ENCODE results near the gene OSBPL1A.

Gene OSBPL1A

GRCh38 chr18:24142376-24142775, 255.2 kb downstream of the OSBPL1A start:
- peaks cover 5% of the 10 kb centered on the region for H3K4me1 ChIP-seq
- no peaks in the 10 kb centered on the region for H3K27me3 ChIP-seq (ENCODE audit: low read depth)
- no peak overlapping the region for H3K4me3 ChIP-seq
- in situ Hi-C loops (cut with MboI; ENCODE audit: low sequenced_read_pairs): no loop called here
- no peak for DNase-seq (ENCODE audit: low spot score in 2 of 2)
- no peaks in the 10 kb centered on the region for H3K9me3 ChIP-seq
- H3K36me3 ChIP-seq (replicated peaks): no peaks in the 10 kb centered on the region

- in situ Hi-C loops (cut with MboI; ENCODE audit: low sequenced_read_pairs): no loop called here
- no peak for DNase-seq (ENCODE audit: low spot score in 2 of 2)
- no peak overlapping the region for H3K4me3 ChIP-seq
- H3K9me3 ChIP-seq: no peaks in the 10 kb centered on the region
- H3K27me3 ChIP-seq (ENCODE audit: low read depth): no peaks in the 10 kb centered on the region
- no peaks in the 10 kb centered on the region for H3K36me3 ChIP-seq (replicated peaks)
- H3K4me1 ChIP-seq: peaks cover 5% of the 10 kb centered on the region
These were observed 256.9 kb downstream of the OSBPL1A start for GRCh38 chr18:24140697-24141096.

GRCh38 chr18:24138789-24139616, 258.6 kb downstream of the OSBPL1A start, which contains the start of gene CABYR:
CABYR (plus strand) TSS chr18:24139062; CDS start chr18:24143115, 4,053 bp downstream.
- peak; percentile 73 to 89 for DNase-seq (ENCODE audit: low spot score in 2 of 2)
- Histone ChIP-seq H3K36me3 (replicated peaks) (no peaks in the 10 kb centered on the region), H3K27me3 (ENCODE audit: low read depth) (no peaks in the 10 kb centered on the region), H3K4me3 (peak within 1 kb of the TSS; percentile 34), H3K4me1 (peaks cover 5% of the 10 kb centered on the region), H3K9me3 (no peaks in the 10 kb centered on the region)
- in situ Hi-C loops (cut with MboI; ENCODE audit: low sequenced_read_pairs): no loop called here

GRCh38 chr18:24138409-24138788, 259.2 kb downstream of the OSBPL1A start:
- no peaks in the 10 kb centered on the region for H3K27me3 ChIP-seq (ENCODE audit: low read depth)
- in situ Hi-C loops (cut with MboI; ENCODE audit: low sequenced_read_pairs): no loop called here
- H3K4me1 ChIP-seq: peaks cover 5% of the 10 kb centered on the region
- no peaks in the 10 kb centered on the region for H3K36me3 ChIP-seq (replicated peaks)
- H3K4me3 ChIP-seq: peak overlapping the region; percentile 34
- no peaks in the 10 kb centered on the region for H3K9me3 ChIP-seq
- no peak for DNase-seq (ENCODE audit: low spot score in 2 of 2)

GRCh38 chr18:24136967-24137373, 260.7 kb downstream of the OSBPL1A start:
- peaks cover 5% of the 10 kb centered on the region for H3K4me1 ChIP-seq
- no peak overlapping the region for H3K4me3 ChIP-seq
- in situ Hi-C loops (cut with MboI; ENCODE audit: low sequenced_read_pairs): no loop called here
- no peak for DNase-seq (ENCODE audit: low spot score in 2 of 2)
- no peaks in the 10 kb centered on the region for H3K9me3 ChIP-seq
- peaks cover 3% of the 10 kb centered on the region; the same call in 1 of the 2 replicates for H3K36me3 ChIP-seq (replicated peaks)
- no peaks in the 10 kb centered on the region for H3K27me3 ChIP-seq (ENCODE audit: low read depth)

- Histone ChIP-seq H3K27me3 (ENCODE audit: low read depth) (no peaks in the 10 kb centered on the region), H3K4me1 (no peaks in the 10 kb centered on the region; the same call in 1 of the 2 replicates), H3K9me3 (no peaks in the 10 kb centered on the region), H3K4me3 (no peak overlapping the region), H3K36me3 (replicated peaks) (peaks cover 17% of the 10 kb centered on the region)
- DNase-seq (ENCODE audit: low spot score in 2 of 2): no peak
- in situ Hi-C loops (cut with MboI; ENCODE audit: low sequenced_read_pairs): no loop called here
These were observed 267.1 kb downstream of the OSBPL1A start for GRCh38 chr18:24130494-24130893.

- Histone ChIP-seq H3K4me1 (no peaks in the 10 kb centered on the region; the same call in 1 of the 2 replicates), H3K9me3 (no peaks in the 10 kb centered on the region), H3K4me3 (no peak overlapping the region), H3K36me3 (replicated peaks) (peaks cover 17% of the 10 kb centered on the region), H3K27me3 (ENCODE audit: low read depth) (no peaks in the 10 kb centered on the region)
- in situ Hi-C loops (cut with MboI; ENCODE audit: low sequenced_read_pairs): no loop called here
- no peak for DNase-seq (ENCODE audit: low spot score in 2 of 2)
These were observed 268.9 kb downstream of the OSBPL1A start for GRCh38 chr18:24128700-24129099.

- in situ Hi-C loops (cut with MboI; ENCODE audit: low sequenced_read_pairs): no loop called here
- H3K4me1 ChIP-seq: no peaks in the 10 kb centered on the region; the same call in 1 of the 2 replicates
- H3K27me3 ChIP-seq (ENCODE audit: low read depth): no peaks in the 10 kb centered on the region
- no peak overlapping the region for H3K4me3 ChIP-seq
- H3K36me3 ChIP-seq (replicated peaks): peaks cover 14% of the 10 kb centered on the region; the same call in 1 of the 2 replicates
- no peak for DNase-seq (ENCODE audit: low spot score in 2 of 2)
- no peaks in the 10 kb centered on the region for H3K9me3 ChIP-seq
These were observed 269.9 kb downstream of the OSBPL1A start for GRCh38 chr18:24127735-24128134.

GRCh38 chr18:24126155-24126961, 271.3 kb downstream of the OSBPL1A start:
- Histone ChIP-seq H3K27me3 (ENCODE audit: low read depth) (no peaks in the 10 kb centered on the region), H3K4me3 (no peak overlapping the region), H3K4me1 (no peaks in the 10 kb centered on the region; the same call in 1 of the 2 replicates), H3K36me3 (replicated peaks) (peaks cover 11% of the 10 kb centered on the region; the same call in 1 of the 2 replicates), H3K9me3 (no peaks in the 10 kb centered on the region)
- no peak for DNase-seq (ENCODE audit: low spot score in 2 of 2)
- in situ Hi-C loops (cut with MboI; ENCODE audit: low sequenced_read_pairs): no loop called here

- DNase-seq (ENCODE audit: low spot score in 2 of 2): no peak
- Histone ChIP-seq H3K4me1 (no peaks in the 10 kb centered on the region; the same call in 1 of the 2 replicates), H3K36me3 (replicated peaks) (peaks cover 12% of the 10 kb centered on the region; the same call in 1 of the 2 replicates), H3K27me3 (ENCODE audit: low read depth) (no peaks in the 10 kb centered on the region), H3K4me3 (no peak overlapping the region), H3K9me3 (no peaks in the 10 kb centered on the region)
- in situ Hi-C loops (cut with MboI; ENCODE audit: low sequenced_read_pairs): loop anchor here (25.0 kb wide), 2 partner anchors 309 to 609 kb away; partner anchors contain the start of gene RMC1
These were observed 276.0 kb downstream of the OSBPL1A start for GRCh38 chr18:24121625-24122024.

GRCh38 chr18:24120676-24121075, 276.9 kb downstream of the OSBPL1A start:
- in situ Hi-C loops (cut with MboI; ENCODE audit: low sequenced_read_pairs): loop anchor here (25.0 kb wide), 2 partner anchors 308 to 608 kb away; partner anchors contain the start of gene RMC1
- Histone ChIP-seq H3K27me3 (ENCODE audit: low read depth) (no peaks in the 10 kb centered on the region), H3K9me3 (no peaks in the 10 kb centered on the region), H3K4me1 (no peaks in the 10 kb centered on the region; the same call in 1 of the 2 replicates), H3K36me3 (replicated peaks) (peaks cover 12% of the 10 kb centered on the region), H3K4me3 (no peak overlapping the region)
- no peak for DNase-seq (ENCODE audit: low spot score in 2 of 2)

GRCh38 chr18:24118750-24119577, 278.7 kb downstream of the OSBPL1A start:
- H3K27me3 ChIP-seq (ENCODE audit: low read depth): no peaks in the 10 kb centered on the region
- no peak overlapping the region for H3K4me3 ChIP-seq
- in situ Hi-C loops (cut with MboI; ENCODE audit: low sequenced_read_pairs): loop anchor here (25.0 kb wide), 2 partner anchors 307 to 607 kb away; partner anchors contain the start of gene RMC1
- H3K4me1 ChIP-seq: no peaks in the 10 kb centered on the region; the same call in 1 of the 2 replicates
- H3K9me3 ChIP-seq: no peaks in the 10 kb centered on the region
- peaks cover 17% of the 10 kb centered on the region for H3K36me3 ChIP-seq (replicated peaks)
- DNase-seq (ENCODE audit: low spot score in 2 of 2): peak; percentile 65 to 77

- in situ Hi-C loops (cut with MboI; ENCODE audit: low sequenced_read_pairs): loop anchor here (25.0 kb wide), 2 partner anchors 303 to 603 kb away; partner anchors contain the start of gene RMC1
- H3K4me1 ChIP-seq: no peaks in the 10 kb centered on the region; the same call in 1 of the 2 replicates
- H3K36me3 ChIP-seq (replicated peaks): peaks cover 14% of the 10 kb centered on the region
These were observed 282.0 kb downstream of the OSBPL1A start for GRCh38 chr18:24115628-24116027.

More at GRCh38 chr18:24115628-24116027, 282.0 kb downstream of the OSBPL1A start:
- no peaks in the 10 kb centered on the region for H3K9me3 ChIP-seq
- H3K4me3 ChIP-seq: no peak overlapping the region
- no peak for DNase-seq (ENCODE audit: low spot score in 2 of 2)
- no peaks in the 10 kb centered on the region for H3K27me3 ChIP-seq (ENCODE audit: low read depth)
